ENCODE measurements around the gene GOSR2. TPM values are rescaled to one million over a fixed set of nuclear protein-coding genes. Genes with fewer than 3 reads are reported as not detected.

The GOSR2 gene
- total and polyA plus RNA-seq, 2 of the 13 experiments (the other 11 are each of a cell fraction or from before 2014, with no cell fraction given) = 61.5 to 63.9 TPM

- ATAC-seq (no peak), DNase-seq (ENCODE audit: low spot score) (no peak), FAIRE-seq (no peak)
- no peaks in the 10 kb centered on the region for H3K9me3 ChIP-seq (ENCODE audit: low read length)
- no peak overlapping the region for H3K9ac ChIP-seq (ENCODE audit: insufficient read depth, low read depth, low read length)
- H3K36me3 ChIP-seq (replicated peaks in 1 of 2; ENCODE audit: control insufficient read depth in 1 of 2, insufficient read depth in 2 of 2, low read length in 2 of 2) = no peaks in the 10 kb centered on the region
- BruUV-seq (replicated peaks) = no TSS peak
- H3K4me2 ChIP-seq (ENCODE audit: low read depth, low read length) = no peak overlapping the region
- CTCF ChIA-PET (ENCODE audit: low intra/inter-chr PET ratio, low total read pairs) = no interaction called here
- H3K27me3 ChIP-seq (ENCODE audit: control insufficient read depth in 1 of 2, insufficient read depth in 2 of 2, low read length in 2 of 2) = peaks cover 0 to 14% of the 10 kb centered on the region in 2 experiments; a peak in 3 of 5 replicates
- in situ Hi-C loops (cut with HindIII; ENCODE audit: extremely low pct_ligation_motif_present, low pct_unique_long_range_greater_than_20kb) (no loop called here), intact Hi-C loops (cut with micrococcal nuclease; ENCODE audit: unreplicated experiment) (no loop called here)
- no peaks in the 10 kb centered on the region for H3K79me2 ChIP-seq (ENCODE audit: insufficient read depth, low read length)
- H3K27ac ChIP-seq (ENCODE audit: extremely low read length, insufficient read depth, low read length) = no peak overlapping the region
- no peak overlapping the region for H2AFZ ChIP-seq (ENCODE audit: low read length)
- no peaks in the 10 kb centered on the region for H3K4me1 ChIP-seq (ENCODE audit: insufficient read depth, low read length)
- H3K4me3 ChIP-seq (replicated peaks in 1 of 3; ENCODE audit: insufficient read depth in 1 of 3, low read depth in 2 of 3, low read length in 3 of 3) = no peak overlapping the region
- TF ChIP-seq ZFAT (CRISPR knock-in tag; conservative IDR thresholded peaks at IDR 0.05) (no peak), ZSCAN29 (CRISPR knock-in tag; conservative IDR thresholded peaks at IDR 0.05) (no peak), ZNF776 (CRISPR knock-in tag; IDR thresholded peaks at IDR 0.05) (no peak), ZNF720 (CRISPR knock-in tag; IDR thresholded peaks at IDR 0.05) (no peak), ADNP (CRISPR knock-in tag; IDR thresholded peaks at IDR 0.05) (no peak), ZNF614 (CRISPR knock-in tag; IDR thresholded peaks at IDR 0.05; ENCODE audit: borderline replicate concordance) (no peak), ZNF253 (CRISPR knock-in tag; IDR thresholded peaks at IDR 0.05; ENCODE audit: borderline replicate concordance) (no peak), ZNF740 (CRISPR knock-in tag; IDR thresholded peaks at IDR 0.05) (no peak), CENPX (CRISPR knock-in tag; IDR thresholded peaks at IDR 0.05) (no peak), ZNF44 (CRISPR knock-in tag; IDR thresholded peaks at IDR 0.05) (no peak), ZNF18 (CRISPR knock-in tag; IDR thresholded peaks at IDR 0.05; ENCODE audit: insufficient replicate concordance) (no peak), ZZZ3 (CRISPR knock-in tag; IDR thresholded peaks at IDR 0.05; ENCODE audit: borderline replicate concordance) (no peak), ATRX (CRISPR knock-in tag; IDR thresholded peaks at IDR 0.05; ENCODE audit: borderline replicate concordance) (no peak), ZNF724P (CRISPR knock-in tag; IDR thresholded peaks at IDR 0.05; ENCODE audit: borderline replicate concordance) (no peak), GMEB2 (CRISPR knock-in tag; IDR thresholded peaks at IDR 0.05; ENCODE audit: low read depth) (no peak), ZKSCAN8 (CRISPR knock-in tag; IDR thresholded peaks at IDR 0.05; ENCODE audit: borderline replicate concordance) (no peak), ZFY (CRISPR knock-in tag; IDR thresholded peaks at IDR 0.05) (no peak), ZNF788 (CRISPR knock-in tag; IDR thresholded peaks at IDR 0.05; ENCODE audit: borderline replicate concordance) (no peak)
- POLR2A ChIA-PET = no interaction called here
- H4K20me1 ChIP-seq (ENCODE audit: insufficient read depth, low read length) = no peaks in the 10 kb centered on the region
These were observed 5.9 kb upstream of the GOSR2 start for GRCh38 chr17:46917041-46917440.

Data from HepG2 (cell line).